IMR-90 (cell line): ENCODE data around the gene MECP2. TPM values are rescaled to one million over a fixed set of nuclear protein-coding genes. Genes with fewer than 3 reads are reported as not detected.

ENCODE experiments used
- ATAC-seq: fragments of 200-7000 bp; cut with Tn5 transposase; 2 replicates; pipeline ENCODE4 v1.9.1; 2020; ENCODE audit warnings: low read depth, mild to moderate bottlenecking, moderate library complexity
- BruUV-seq: library from RNA; stranded (reverse); fragments of 400-500 nt; replicated peaks from 2 replicates; lab custom pipeline; 2021; lab: Mats Ljungman, UMichigan
- CTCF ChIA-PET: fragments of 300-600 bp; formaldehyde crosslinking; extraction: SDS; loops from one replicate; lab custom pipeline; 2021; ENCODE audit warnings: antibody characterized with exemption; lab: Yijun Ruan, JAX
- POLR2A ChIA-PET: fragments of 300-600 bp; sonication (Branson Sonifier 250); formaldehyde crosslinking; loops from one replicate; lab custom pipeline; 2022; ENCODE audit warnings: antibody characterized with exemption; ENCODE audit not compliant: unreplicated experiment; lab: Charles Lee
- DNase-seq: peaks from one replicate; pipeline ENCODE4 v3.0.0; 2013
- H2AFZ ChIP-seq: replicated peaks from 2 replicates; pipeline ENCODE3; 2013; ENCODE audit warnings: low read length, mild to moderate bottlenecking; ENCODE audit not compliant: poor library complexity
- H2AK5ac ChIP-seq: 2 replicates; pipeline ENCODE4 v1.6.1; 2013; ENCODE audit warnings: low read depth, low read length, inconsistent platforms
- H2AK9ac ChIP-seq: replicated peaks from 2 replicates; pipeline ENCODE3; 2013; ENCODE audit warnings: mild to moderate bottlenecking, low read depth, low read length, moderate library complexity; ENCODE audit not compliant: poor library complexity
- H2BK120ac ChIP-seq: 2 replicates; pipeline ENCODE4 v1.6.1; 2013; ENCODE audit warnings: low read depth, low read length, inconsistent platforms
- H2BK15ac ChIP-seq: 3 replicates; pipeline ENCODE4 v1.6.1; 2013; ENCODE audit warnings: low read depth, low read length, inconsistent platforms
- H2BK20ac ChIP-seq: 2 replicates; pipeline ENCODE4 v1.6.1; 2013; ENCODE audit warnings: low read depth, mild to moderate bottlenecking, inconsistent platforms, low read length, moderate library complexity
- H2BK5ac ChIP-seq: 2 replicates; pipeline ENCODE4 v1.6.1; 2013; ENCODE audit warnings: mild to moderate bottlenecking, low read depth, low read length, inconsistent platforms; ENCODE audit not compliant: poor library complexity, severe bottlenecking
- H3K14ac ChIP-seq: replicated peaks from 2 replicates; pipeline ENCODE4 v1.6.1; 2013; ENCODE audit warnings: low read depth, low read length, inconsistent platforms
- H3K18ac ChIP-seq: 2 replicates; pipeline ENCODE4 v1.6.1; 2013; ENCODE audit warnings: low read depth, low read length, control low read depth
- H3K23ac ChIP-seq: 2 replicates; pipeline ENCODE4 v1.6.1; 2013; ENCODE audit warnings: low read depth, low read length, inconsistent platforms
- H3K27ac ChIP-seq: 2 replicates; pipeline ENCODE4 v1.5.1; 2013; ENCODE audit warnings: mild to moderate bottlenecking, control low read depth, low read length; ENCODE audit not compliant: insufficient read depth
- H3K27me3 ChIP-seq: 2 replicates; pipeline ENCODE4 v1.6.1; 2013; ENCODE audit warnings: low read length; ENCODE audit not compliant: control insufficient read depth, insufficient read depth
- H3K36me3 ChIP-seq: 2 replicates; pipeline ENCODE4 v1.6.1; 2013; ENCODE audit warnings: low read length, mixed read lengths; ENCODE audit not compliant: control insufficient read depth, insufficient read depth
- H3K4ac ChIP-seq: 2 replicates; pipeline ENCODE4 v1.6.1; 2013; ENCODE audit warnings: low read depth, low read length, inconsistent platforms
- H3K4me1 ChIP-seq: 2 replicates; pipeline ENCODE4 v1.6.1; 2013; ENCODE audit warnings: low read length, mixed read lengths; ENCODE audit not compliant: control insufficient read depth, insufficient read depth
- H3K4me2 ChIP-seq: 2 replicates; pipeline ENCODE4 v1.6.1; 2013; ENCODE audit warnings: low read depth, mild to moderate bottlenecking, control low read depth, low read length, moderate library complexity
- H3K4me3 ChIP-seq: 2 replicates; pipeline ENCODE4 v1.5.1; 2013; ENCODE audit warnings: low read depth, mild to moderate bottlenecking, control low read depth, low read length, moderate library complexity; ENCODE audit not compliant: insufficient read depth
- H3K56ac ChIP-seq: 2 replicates; pipeline ENCODE4 v1.6.1; 2013; ENCODE audit warnings: low read length, inconsistent platforms; ENCODE audit not compliant: insufficient read depth; ENCODE audit errors: extremely low read depth
- H3K79me1 ChIP-seq, 2 experiments: 2 replicates each; pipeline ENCODE4 v1.6.1; 2013; ENCODE audit warnings: low read length in 2 of 2, inconsistent platforms in 1 of 2, low read depth in 1 of 2
- H3K9ac ChIP-seq: 2 replicates; pipeline ENCODE4 v1.6.1; 2013; ENCODE audit warnings: low read depth, low read length, control low read depth
- H3K9me1 ChIP-seq: 2 replicates; pipeline ENCODE4 v1.6.1; 2013; ENCODE audit warnings: low read length, inconsistent platforms; ENCODE audit not compliant: insufficient read depth
- H3K9me3 ChIP-seq: 2 replicates; pipeline ENCODE4 v1.6.1; 2013; ENCODE audit warnings: low read length; ENCODE audit not compliant: control insufficient read depth, insufficient read depth
- H4K20me1 ChIP-seq: 2 replicates; pipeline ENCODE4 v1.6.1; 2013; ENCODE audit warnings: low read length, inconsistent platforms; ENCODE audit not compliant: insufficient read depth
- H4K5ac ChIP-seq: 2 replicates; pipeline ENCODE4 v1.6.1; 2013; ENCODE audit warnings: mild to moderate bottlenecking, low read depth, low read length, control low read depth
- H4K8ac ChIP-seq, 2 experiments: 2 replicates each; pipeline ENCODE4 v1.6.1; 2013; ENCODE audit warnings: low read depth in 2 of 2, low read length in 2 of 2, control low read depth in 1 of 2, inconsistent platforms in 1 of 2
- H4K91ac ChIP-seq: 2 replicates; pipeline ENCODE4 v1.6.1; 2013; ENCODE audit warnings: low read depth, low read length, inconsistent platforms; ENCODE audit not compliant: insufficient read depth
- BHLHE40 ChIP-seq: fragments of 150-350 bp; IDR thresholded peaks from 2 replicates; pipeline ENCODE4 v1.6.1; 2016; ENCODE audit warnings: mild to moderate bottlenecking, low read depth, low read length
- MXI1 ChIP-seq: IDR thresholded peaks from 2 replicates; pipeline ENCODE4 v1.6.1; 2012; ENCODE audit warnings: low read depth, mild to moderate bottlenecking, low read length, moderate library complexity, borderline replicate concordance
- RAD21 ChIP-seq: IDR thresholded peaks from 2 replicates; pipeline ENCODE4 v1.6.1; 2012; ENCODE audit warnings: low read length, improper control_type of control experiment
- WGBS, 2 experiments: methylation state at CpG; one replicate each; pipeline versions ENCODE4 v1.1.5 to v1.1.7; 2013; ENCODE audit warnings: missing lambda C conversion rate in 2 of 2; ENCODE audit not compliant: insufficient read length in 1 of 2; ENCODE audit errors: extremely low coverage in 2 of 2; 5-methylcytosine and 5-hydroxymethylcytosine counted together
- dilution Hi-C: fragments of 300-500 bp; cut with HindIII; formaldehyde crosslinking; loops from one replicate; pipeline ENCODE4 v1.14.3; 2018; ENCODE audit warnings: low sequenced_read_pairs; ENCODE audit not compliant: unreplicated experiment
- in situ Hi-C: fragments of 300-500 bp; cut with MboI; formaldehyde crosslinking; loops from 3 replicates; pipeline ENCODE4 v1.14.3; 2019; ENCODE audit warnings: low sequenced_read_pairs, inconsistent platforms, mixed read lengths
- intact Hi-C: fragments of 100-400 bp; cut with micrococcal nuclease; formaldehyde crosslinking; loops from 2 replicates; pipeline ENCODE4 v1.10.0; 2022
- polyA plus RNA-seq, 3 experiments: library from polyadenylated mRNA; depleted of rRNA; stranded (reverse); fragments of >200 nt; gene quantifications; 2 replicates each; pipeline ENCODE4 v1.2.3, GENCODE V29; 2012; ENCODE audit warnings: low replicate concordance in 1 of 3
- total RNA-seq: library from RNA; depleted of rRNA; stranded (reverse); fragments of >200 nt; gene quantifications from 2 replicates; pipeline ENCODE4 v1.2.3, GENCODE V29; 2012

The MECP2 gene
- total and polyA plus RNA-seq, 2 of the 4 experiments (the other 2 are of a cell fraction), result 8.4 to 10.1 TPM

DNA sequence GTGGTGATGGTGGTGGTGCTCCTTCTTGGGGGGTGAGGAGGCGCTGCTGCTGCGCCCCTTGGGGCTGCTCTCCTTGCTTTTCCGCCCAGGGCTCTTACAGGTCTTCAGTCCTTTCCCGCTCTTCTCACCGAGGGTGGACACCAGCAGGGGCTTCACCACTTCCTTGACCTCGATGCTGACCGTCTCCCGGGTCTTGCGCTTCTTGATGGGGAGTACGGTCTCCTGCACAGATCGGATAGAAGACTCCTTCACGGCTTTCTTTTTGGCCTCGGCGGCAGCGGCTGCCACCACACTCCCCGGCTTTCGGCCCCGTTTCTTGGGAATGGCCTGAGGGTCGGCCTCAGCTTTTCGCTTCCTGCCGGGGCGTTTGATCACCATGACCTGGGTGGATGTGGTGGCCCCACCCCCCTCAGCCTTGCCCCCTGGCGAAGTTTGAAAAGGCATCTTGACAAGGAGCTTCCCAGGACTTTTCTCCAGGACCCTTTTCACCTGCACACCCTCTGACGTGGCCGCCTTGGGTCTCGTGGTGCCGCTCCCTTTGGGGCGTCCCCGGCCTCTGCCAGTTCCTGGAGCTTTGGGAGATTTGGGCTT, 66.7 kb downstream of the MECP2 start:
- BruUV-seq, result no TSS peak
- ChIA-PET CTCF (no interaction called here), POLR2A (no interaction called here)
- Histone ChIP-seq H3K4me1 (peaks cover 3% of the 10 kb centered on the region), H3K14ac (no peak overlapping the region), H2BK120ac (no peak overlapping the region), H3K36me3 (peaks cover 18% of the 10 kb centered on the region), H3K9me1 (peaks cover 8% of the 10 kb centered on the region; the same call in 1 of the 2 replicates), H3K4me3 (no peak overlapping the region), H3K27me3 (no peaks in the 10 kb centered on the region), H3K18ac (no peak overlapping the region), H2BK20ac (no peak overlapping the region), H4K20me1 (peaks cover 26% of the 10 kb centered on the region), H3K4me2 (no peak overlapping the region), H3K27ac (no peak overlapping the region), H2AFZ (no peak overlapping the region), H2AK9ac (no peak overlapping the region), H4K5ac (no peak overlapping the region), H2BK5ac (no peak overlapping the region), H2BK15ac (no peak overlapping the region), H3K4ac (no peak overlapping the region), H3K23ac (no peak overlapping the region), H3K56ac (no peak overlapping the region), H4K91ac (no peak overlapping the region), H4K8ac (no peak overlapping the region), H3K79me1 (peaks cover 18 to 34% of the 10 kb centered on the region in 2 experiments; a peak in 3 of 4 replicates), H3K9ac (no peak overlapping the region), H2AK5ac (no peak overlapping the region), H3K9me3 (no peaks in the 10 kb centered on the region)
- WGBS, 2 experiments, result 85% methylated on average over 23 of the region's 29 CpGs; no CpG with 5 or more reads in 1 of the 2 experiments
- intact Hi-C loops (no loop called here), in situ Hi-C loops (no loop called here), dilution Hi-C loops (no loop called here)
- no peak for TF ChIP-seq MXI1
- TF ChIP-seq BHLHE40, result no peak
- no peak for TF ChIP-seq RAD21
- DNase-seq (no peak), ATAC-seq (no peak)
